Retinal pigment epithelial cell (primary cell): ENCODE measurements around the gene APOBEC2.

Source experiments
- DNase-seq: peaks from one replicate; pipeline ENCODE4 v3.0.0-alpha.2; 2010; ENCODE audit warnings: low read depth
- H3K4me3 ChIP-seq: 2 replicates; pipeline ENCODE4 v1.5.1; 2011; ENCODE audit warnings: mild to moderate bottlenecking, low read length, control low read depth, moderate library complexity
- CTCF ChIP-seq: conservative IDR thresholded peaks from 2 replicates; pipeline ENCODE4 v1.5.1; 2011; ENCODE audit warnings: low read depth, low read length, control low read depth, inconsistent platforms

APOBEC2 gene

DNA sequence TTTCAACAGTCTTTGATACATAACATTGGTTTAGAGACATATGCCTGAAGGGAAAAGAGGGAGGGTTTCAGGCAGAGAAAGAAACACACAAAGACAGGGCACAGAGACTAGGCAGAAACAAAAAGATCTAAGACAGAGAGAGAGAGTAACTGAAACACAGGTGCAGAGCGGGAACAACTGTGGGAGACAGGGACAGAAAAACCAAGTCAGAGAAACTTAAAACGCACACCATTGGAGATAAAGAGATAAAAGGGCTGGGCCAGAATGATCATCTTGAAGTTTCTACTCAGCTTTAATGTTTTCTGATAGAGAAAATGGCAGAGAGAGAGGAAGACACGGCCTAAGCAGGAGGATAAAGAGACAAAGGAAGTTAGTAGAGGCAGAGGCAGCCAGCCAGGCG lies 25.8 kb upstream of the APOBEC2 start:
- DNase-seq, result no peak
- H3K4me3 ChIP-seq, result no peak overlapping the region
- TF ChIP-seq CTCF, result no peak

GRCh38 chr6:41027799-41028560 lies 25.0 kb upstream of the APOBEC2 start:
- DNase-seq, result no peak
- H3K4me3 ChIP-seq, result peak overlapping the region; percentile 53
- TF ChIP-seq CTCF, result peak; percentile 88

DNA sequence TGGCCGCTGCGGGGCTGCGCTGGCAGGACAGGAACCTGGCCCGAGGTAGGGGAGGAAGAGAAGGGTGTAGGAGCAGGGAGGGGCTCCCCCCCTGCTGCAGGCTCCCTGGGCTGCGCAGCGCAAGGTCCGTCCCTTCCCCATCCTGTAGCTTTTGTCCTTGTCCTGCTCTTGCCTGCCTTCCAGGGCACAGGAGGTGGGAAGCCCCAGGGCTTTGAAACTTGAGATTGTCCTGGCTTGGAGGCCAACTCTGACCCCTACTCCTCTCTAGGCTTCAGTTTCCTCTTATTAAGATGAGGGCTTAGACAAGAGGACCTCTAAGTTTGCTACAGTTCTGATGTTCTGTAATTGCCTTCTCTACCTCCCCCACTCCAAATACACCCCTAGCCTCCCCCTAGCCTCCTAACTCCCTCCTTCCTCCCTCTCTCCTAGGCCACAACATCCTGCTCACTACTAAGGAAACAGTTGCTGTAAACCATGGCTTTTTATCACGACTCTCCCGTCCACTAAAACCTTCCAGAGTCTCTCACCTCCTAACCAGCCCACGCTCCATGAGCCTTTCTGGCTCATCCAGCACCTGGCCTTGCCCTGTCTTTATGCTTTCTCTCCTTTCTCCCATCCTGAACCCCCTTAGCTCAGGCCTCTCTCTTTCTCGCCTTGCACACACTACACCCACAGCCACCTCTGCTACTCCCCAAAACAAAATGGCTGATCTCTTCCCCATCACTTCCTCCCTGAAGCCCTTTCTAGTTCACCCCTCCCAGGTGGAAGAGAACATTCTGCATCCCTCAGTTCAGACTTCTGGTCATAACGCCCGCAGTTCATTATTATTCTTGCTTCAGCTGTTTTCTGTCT lies 24.2 kb upstream of the APOBEC2 start:
- H3K4me3 ChIP-seq, result peak overlapping the region; percentile 53
- no peak for DNase-seq
- TF ChIP-seq CTCF, result no peak

DNA sequence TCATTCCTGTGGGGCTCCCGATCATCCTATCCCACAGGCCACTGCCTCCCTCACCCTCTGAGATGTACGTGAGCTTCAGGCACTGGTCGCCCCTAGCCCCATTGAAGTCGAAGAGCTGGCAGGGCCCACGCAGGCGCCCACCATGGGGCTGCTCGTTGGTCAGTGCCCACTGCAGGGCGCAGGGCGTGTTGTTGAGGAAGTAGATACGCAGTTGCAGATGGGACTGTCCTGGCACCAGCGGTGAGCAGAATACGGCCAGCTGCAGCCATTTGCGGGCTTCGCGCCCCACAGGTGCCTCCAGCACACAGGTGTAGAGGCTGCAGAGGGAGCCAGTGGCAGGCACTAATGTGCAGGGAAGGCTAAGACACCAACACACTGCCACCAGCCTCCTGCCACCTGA lies 20.2 kb upstream of the APOBEC2 start:
- no peak for DNase-seq
- no peak overlapping the region for H3K4me3 ChIP-seq
- TF ChIP-seq CTCF, result no peak

DNA sequence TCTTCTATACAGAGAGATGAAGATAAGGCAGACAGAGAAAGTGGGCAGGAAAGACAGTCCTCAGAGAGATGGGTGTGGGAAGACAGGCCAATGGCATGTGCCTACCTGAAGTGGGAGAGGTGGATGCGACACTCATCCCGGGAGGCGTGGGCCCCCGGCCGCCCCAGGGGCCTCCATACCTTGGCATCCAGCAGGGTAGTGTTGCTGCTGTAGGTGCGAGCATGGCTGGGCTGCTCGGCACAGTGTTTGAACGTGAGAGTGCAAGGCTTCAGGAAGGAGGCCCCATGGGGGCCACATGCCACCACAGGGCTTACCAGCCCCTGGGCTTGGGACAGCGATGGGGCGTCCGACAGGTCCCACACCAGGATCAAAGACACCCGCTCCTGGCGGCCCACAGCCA lies 19.2 kb upstream of the APOBEC2 start:
- DNase-seq, result no peak

DNA sequence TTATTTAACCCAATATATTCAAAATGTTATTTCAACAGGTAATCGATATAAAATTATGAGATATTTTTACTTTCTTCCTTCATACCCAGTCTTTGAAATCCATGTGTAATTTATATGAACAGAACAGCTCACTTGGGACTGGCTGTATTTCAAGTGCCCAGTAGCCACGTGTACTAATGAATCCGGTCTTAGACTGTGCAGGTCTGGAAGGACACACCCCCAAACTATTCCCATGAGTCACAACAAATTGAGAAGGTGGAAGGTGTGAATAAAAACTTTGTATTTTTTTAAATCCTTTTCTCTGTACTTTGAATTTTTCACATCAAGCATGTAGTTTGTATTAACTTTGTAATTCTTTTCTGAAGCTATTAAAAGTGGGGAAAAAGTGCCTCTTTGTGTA lies 16.8 kb upstream of the APOBEC2 start:
- no peak overlapping the region for H3K4me3 ChIP-seq
- peak; percentile 30 for DNase-seq
- no peak for TF ChIP-seq CTCF

More for the DNA sequence above, 19.2 kb upstream of the APOBEC2 start:
- TF ChIP-seq CTCF, result no peak
- H3K4me3 ChIP-seq, result no peak overlapping the region
